HuH-7.5 (cell line): ENCODE results near the gene FOXRED1.
"Not testable (repeated sequence)": the region's sequence is repeated elsewhere in the genome, so short reads cannot be mapped to it uniquely, and the experiment has no call there.

Experiments used
- DNase-seq: peaks from one replicate; pipeline ENCODE4 v3.0.0; 2011; ENCODE audit warnings: low spot score

Gene FOXRED1

GRCh38 chr11:126268708-126269579, at the start of gene FOXRED1, which contains the start of gene SRPRA:
Gene FOXRED1 (plus strand): TSS chr11:126269154. CDS start chr11:126269207, 53 bp downstream.
Gene SRPRA (minus strand): TSS chr11:126268895. CDS start chr11:126268804, 91 bp downstream.
- peak; percentile 97 for DNase-seq

DNA sequence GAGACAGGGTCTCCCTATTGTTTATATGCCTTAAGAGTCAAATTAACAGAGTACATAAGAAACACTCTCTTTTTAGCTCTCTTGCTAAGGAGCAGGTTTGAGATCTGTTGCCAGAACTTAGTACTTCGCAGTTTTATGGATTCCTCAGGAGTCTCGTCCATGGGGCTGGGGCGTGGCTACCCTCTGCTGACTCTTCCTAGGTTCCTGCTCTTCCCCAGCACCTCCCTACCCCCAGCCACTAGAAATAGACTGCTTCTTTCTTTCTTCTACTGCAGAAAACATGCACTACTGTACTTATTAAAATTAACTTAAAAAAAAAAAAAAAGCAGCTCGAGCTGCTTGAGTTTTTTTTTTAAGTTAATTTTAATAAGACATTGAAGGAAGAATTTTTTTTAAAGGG, 49.4 kb upstream of the FOXRED1 start:
- DNase-seq = no peak

- DNase-seq = no peak
Measured at GRCh38 chr11:126224647-126225294, 44.2 kb upstream of the FOXRED1 start.

DNA sequence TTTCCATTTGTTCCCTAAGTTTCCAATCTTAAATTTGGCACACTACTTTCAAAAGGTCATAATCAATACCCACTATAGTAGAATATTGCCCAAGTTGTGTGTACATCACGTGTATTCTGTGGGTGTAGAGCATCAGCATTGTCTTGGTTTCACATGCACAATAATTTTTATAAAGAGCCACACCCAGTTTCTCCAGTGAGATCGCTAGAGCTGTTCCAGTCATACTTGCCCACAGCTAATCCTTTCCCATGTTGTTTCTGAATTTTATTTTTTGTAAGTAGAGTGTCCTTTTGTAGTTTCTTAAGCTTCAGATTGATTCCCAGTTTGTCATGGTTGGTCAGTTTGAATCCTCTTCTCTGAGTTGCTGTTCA, 43.7 kb upstream of the FOXRED1 start:
- no peak for DNase-seq

DNA sequence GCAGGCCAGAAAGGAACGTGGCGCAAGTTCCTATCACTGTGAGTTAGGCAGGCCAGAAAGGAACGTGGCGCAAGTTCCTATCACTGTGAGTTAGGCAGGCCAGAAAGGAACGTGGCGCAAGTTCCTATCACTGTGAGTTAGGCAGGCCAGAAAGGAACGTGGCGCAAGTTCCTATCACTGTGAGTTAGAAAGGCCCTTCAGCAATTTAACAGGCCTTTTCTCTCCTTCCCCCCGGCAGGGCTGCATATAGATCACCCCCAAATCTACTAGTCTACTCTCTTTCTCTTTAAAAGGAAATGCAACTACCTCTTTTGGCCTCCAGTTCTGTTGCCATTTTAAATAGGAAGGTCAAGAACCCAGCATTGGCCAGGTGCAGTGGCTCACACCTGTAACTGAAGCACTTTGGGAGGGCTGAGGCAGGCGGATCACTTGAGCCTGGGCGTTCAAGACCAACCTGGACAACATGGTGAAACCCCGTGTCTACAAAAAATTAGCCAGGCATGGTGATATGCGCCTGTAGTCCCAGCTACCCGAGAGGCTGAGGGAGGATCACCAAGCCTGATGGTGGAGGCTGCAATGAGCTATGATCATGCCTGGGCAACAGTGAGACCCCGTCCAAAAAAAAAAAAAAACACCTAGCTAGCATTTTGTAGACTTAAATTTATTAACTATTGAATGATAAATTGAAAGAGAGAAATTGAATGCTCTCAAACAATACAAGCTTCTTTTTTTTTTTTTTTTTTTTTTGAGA, 42.4 kb upstream of the FOXRED1 start:
- DNase-seq = no peak

GRCh38 chr11:126229858-126230540, 39.0 kb upstream of the FOXRED1 start:
- DNase-seq = no peak

DNA sequence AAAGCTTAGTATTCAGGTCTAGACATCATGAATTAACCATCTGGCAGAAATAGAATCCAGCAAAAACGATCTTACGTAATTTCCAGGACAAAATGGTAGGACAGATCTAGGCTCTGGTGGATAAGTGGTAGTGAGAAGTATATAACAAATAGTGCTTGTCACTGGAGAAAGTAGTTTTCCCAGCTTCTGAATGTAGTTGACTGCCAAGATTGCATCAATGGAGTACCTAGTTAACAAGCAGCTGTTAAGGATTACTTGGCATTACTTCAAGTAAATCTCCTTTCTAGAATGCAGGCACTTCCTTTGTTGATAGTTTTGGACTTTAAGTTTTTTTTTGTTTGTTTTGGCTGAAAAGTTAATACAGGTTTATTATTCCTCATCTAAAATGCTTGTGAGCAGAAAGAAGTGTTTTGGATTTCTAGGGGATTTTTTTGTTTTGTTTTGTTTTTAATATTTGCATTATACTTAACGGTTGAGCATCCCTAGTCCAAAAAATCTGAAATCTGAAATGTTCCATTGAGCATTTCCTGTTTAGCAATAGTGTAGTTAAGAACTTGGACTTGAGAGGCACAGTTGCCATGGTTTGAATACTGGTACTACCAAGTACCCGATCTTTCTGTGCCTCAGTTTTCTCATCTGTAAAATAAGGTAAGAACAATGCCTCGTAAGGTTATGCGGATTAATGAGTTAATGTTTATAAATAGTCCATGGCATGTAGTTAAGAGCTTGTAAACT, 37.1 kb upstream of the FOXRED1 start:
- DNase-seq = no peak

DNA sequence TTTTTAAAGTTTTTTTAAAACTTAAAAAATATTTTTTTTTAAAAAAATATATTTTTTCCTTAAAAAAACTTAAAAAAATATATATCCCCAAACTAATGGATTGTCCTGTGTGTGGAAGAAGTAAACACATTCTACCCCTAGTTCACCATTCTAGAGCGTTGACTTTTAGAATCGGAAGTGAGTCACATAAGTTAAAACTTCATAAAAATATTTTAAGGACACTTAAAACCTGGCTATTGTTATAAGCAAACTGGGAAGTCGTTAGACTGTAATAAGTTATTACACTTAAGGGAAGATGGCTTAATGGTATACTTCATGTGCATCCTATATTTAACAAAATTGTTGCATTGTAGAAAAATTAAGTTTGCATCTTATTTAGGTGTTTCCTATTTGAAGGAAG, 36.3 kb upstream of the FOXRED1 start:
- no peak for DNase-seq

GRCh38 chr11:126233391-126233790, 35.6 kb upstream of the FOXRED1 start:
- DNase-seq = no peak

GRCh38 chr11:126246636-126247035, 22.3 kb upstream of the FOXRED1 start:
- DNase-seq = no peak

DNA sequence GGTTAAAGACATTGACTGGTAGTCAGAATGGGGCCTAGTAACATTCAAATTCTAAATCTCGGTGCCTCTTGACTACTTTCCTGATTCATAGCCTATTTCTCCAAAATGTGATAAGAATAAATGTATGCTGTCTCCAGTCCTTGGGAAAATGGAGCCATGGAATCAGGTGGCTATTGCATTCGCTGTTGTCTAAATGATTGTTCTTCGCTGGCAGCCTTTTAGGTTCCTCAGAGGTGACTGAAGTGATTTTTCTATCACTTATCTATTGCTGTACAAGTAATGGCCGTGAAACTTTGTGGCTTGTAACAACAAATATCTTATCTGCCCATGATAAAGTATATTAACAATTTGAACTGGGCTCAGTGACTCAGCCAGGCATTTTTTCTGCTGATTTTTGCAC, 15.7 kb upstream of the FOXRED1 start:
- DNase-seq = no peak

DNA sequence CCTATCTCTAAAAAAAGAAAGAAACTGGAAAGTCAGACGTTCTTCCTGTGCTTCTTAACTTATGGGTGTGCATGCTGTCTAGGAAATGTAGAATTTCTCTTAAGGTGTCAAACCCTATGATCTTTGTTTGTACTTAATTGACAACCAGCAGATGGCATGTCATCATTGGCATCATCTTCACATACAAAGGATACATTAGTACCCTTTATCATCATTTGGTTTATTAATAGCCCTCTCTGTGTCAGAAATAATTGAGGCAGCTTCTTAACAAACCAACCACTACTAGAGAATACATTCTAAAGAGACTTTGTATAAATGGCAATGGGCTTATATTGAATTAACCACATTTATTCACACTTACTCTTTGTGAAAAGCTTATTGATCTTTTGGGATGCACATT, 14.1 kb upstream of the FOXRED1 start:
- no peak for DNase-seq

- not testable (repeated sequence) for DNase-seq
Measured at GRCh38 chr11:126255507-126255906, 13.4 kb upstream of the FOXRED1 start.

DNA sequence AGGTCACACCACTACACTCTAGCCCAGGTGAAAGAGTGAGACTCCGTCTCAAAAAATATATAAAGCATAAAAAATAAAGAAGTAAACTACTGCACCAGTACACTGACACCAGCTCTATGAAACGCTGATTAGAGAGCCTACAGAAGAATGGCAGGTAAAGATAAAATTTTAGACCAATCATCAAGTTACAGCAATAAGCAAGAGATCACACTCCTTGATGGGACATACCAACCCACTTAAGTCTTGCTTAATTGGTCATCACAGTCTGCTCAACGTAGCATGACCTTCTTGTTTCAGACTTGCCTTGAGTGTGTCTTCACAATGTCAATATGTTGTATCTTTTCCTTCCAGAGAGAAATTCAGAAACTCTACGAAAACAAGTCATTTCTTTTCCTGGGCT, 12.7 kb upstream of the FOXRED1 start:
- no peak for DNase-seq

- DNase-seq = no peak
Measured at GRCh38 chr11:126257144-126257543, 11.8 kb upstream of the FOXRED1 start.

GRCh38 chr11:126257764-126258163, 11.2 kb upstream of the FOXRED1 start:
- no peak for DNase-seq

- DNase-seq = no peak
Measured at GRCh38 chr11:126262216-126262615, 6.7 kb upstream of the FOXRED1 start.

GRCh38 chr11:126263489-126263888, 5.5 kb upstream of the FOXRED1 start:
- DNase-seq = no peak

DNA sequence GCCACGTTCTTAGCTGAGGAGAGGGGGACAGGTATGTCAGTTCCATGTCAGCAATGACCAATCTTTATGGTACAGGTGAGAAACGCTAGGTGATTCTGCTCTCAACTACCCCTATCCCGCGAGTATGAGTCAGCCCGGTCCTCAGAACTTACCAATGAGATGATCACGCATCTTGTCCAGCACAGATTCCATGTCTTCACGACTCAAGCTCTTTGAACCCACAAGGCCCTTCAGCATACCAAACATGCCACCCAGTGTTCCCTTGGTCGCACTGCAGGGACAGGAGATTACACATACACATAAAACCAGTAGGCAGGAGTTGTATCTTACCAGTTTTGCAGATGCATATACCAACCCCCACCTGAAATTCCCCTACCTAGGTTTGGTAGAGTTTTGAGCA, 3.1 kb upstream of the FOXRED1 start:
- DNase-seq = no peak

- no peak for DNase-seq
Measured at GRCh38 chr11:126267650-126268049, 1.3 kb upstream of the FOXRED1 start.

DNA sequence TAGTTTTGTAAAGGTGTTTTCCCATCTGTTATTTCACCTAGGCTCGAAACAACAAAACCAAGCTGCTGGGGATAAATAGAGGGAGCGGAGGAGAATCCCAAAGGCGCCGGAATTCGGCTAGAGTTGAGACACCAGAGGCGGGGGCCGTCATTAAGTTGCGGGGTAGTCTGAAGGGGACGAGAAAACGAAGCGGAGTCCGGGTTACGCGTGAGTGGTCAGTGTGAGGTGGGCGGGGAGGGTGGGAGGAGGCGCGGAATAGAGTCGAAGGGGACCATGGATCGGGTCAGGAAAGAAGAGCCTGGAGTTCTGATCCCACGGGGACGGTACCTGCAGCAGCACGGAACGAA, 620 bp upstream of the FOXRED1 start:
- peak; percentile 47 for DNase-seq

GRCh38 chr11:126277322-126277721, 8.4 kb downstream of the FOXRED1 start:
- DNase-seq = no peak
